GM12865 (cell line): ENCODE data around the gene RAB11FIP3.

Experiments
- DNase-seq: peaks from one replicate; pipeline ENCODE4 v3.0.0; 2010; ENCODE audit warnings: low read depth
- H3K4me3 ChIP-seq: 2 replicates; pipeline ENCODE4 v1.5.1; 2011; ENCODE audit warnings: mild to moderate bottlenecking, low read depth, low read length, control low read depth
- CTCF ChIP-seq: IDR thresholded peaks from 2 replicates; pipeline ENCODE4 v1.5.1; 2011; ENCODE audit warnings: low read length, control low read depth, low read depth, inconsistent platforms; ENCODE audit not compliant: insufficient read depth; ENCODE audit errors: missing control alignments

Gene RAB11FIP3

GRCh38 chr16:379183-379960 lies 46.1 kb upstream of the RAB11FIP3 start:
- no peak for TF ChIP-seq CTCF
- DNase-seq: no peak
- H3K4me3 ChIP-seq: no peak overlapping the region

GRCh38 chr16:379961-380761 lies 45.3 kb upstream of the RAB11FIP3 start:
- no peak for DNase-seq
- no peak for TF ChIP-seq CTCF
- peak overlapping the region; percentile 88; the same call in 1 of the 2 replicates for H3K4me3 ChIP-seq

- H3K4me3 ChIP-seq: peak overlapping the region; percentile 88
- TF ChIP-seq CTCF: no peak
- no peak for DNase-seq
Measured at GRCh38 chr16:380762-381011, 44.8 kb upstream of the RAB11FIP3 start.

- no peak for TF ChIP-seq CTCF
- peak overlapping the region; percentile 88 for H3K4me3 ChIP-seq
- peak; percentile 43 for DNase-seq
Measured at GRCh38 chr16:381012-381788, 44.2 kb upstream of the RAB11FIP3 start.

DNA sequence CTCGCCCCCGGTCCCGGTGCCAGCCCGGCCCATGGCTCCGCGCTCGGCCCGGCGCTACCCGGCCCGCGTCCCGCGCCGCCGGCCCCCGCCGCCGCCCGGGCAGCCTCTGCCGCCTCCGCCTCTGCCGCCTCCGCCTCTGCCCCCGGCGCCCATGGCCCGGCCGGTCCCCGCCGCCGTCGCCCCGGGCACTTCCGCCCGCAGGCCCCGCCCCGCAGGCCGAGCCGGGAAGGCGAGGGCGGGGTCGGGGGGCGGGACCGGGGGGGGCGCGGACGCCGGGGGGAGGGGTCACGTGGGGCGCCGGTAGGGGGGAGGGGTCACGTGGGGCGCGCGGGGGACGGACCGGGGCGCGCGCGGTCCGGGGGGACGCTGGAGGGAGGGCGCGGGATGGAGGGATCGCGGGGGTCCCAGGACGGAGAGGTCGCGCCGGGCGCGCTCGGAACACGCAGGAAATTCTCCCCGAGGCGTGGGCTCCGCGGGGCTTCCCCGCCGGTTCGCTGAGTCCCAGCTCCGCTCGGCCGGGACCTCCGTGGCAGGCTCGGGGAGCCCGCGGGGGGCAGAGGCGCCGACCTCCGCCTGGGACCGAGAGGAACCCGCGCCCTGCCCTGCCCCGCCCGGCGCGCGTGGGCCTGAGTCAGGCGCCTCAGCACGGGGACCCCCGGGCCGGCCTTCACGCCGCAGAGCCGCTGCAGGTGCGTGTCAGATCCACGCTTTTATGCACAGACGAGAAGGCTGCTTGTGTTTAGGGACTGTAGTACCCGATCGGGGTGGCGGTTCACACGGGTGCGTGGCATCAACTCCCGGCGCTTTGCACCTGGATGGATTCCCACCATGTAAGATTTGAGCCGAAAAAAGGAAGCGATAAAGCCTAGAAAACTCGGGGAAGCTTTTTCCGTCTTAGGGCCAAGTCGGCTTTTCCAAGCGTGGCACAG lies 43.4 kb upstream of the RAB11FIP3 start, which contains the start of gene PGAP6:
PGAP6 (minus strand) TSS at position 190 of the 929 bp plus-strand sequence; CDS start at position 33, 157 bp downstream.
- TF ChIP-seq CTCF: no peak

DNA sequence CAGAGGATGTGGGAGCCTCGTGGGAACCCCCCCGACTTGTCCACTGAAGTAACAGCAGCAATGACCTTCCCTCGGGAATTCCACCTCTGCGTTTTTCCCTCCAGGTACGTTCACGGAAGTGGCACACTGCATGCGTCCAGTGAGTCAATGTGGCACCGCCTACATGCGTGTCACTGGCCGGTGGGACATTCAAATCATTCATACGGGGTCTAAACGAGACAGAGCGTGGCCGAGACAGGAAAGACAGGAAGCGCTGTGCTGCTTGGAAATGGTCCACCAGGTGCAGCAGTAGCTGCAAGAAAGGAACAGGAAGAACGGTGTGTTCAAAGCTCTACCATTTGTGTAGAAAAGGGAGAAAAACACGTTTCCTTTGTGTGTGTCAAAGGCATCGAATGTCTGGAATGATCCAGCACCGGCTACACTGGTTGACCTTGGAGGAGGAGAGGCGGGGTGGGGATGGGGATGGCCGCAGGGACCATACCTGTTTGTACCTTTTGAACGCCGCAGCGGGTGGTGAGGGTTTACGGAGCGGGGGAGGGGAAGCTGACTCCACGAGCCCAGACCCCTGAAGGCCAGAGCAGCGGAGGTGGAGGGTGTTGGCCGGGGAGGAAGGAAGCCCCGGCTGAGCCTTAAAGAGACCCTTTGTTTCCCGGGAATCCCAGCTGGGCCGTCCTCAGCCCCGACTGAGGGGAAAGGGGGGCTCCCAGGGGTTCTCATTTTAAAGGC lies 42.0 kb upstream of the RAB11FIP3 start:
- H3K4me3 ChIP-seq: peak overlapping the region; percentile 93
- no peak for TF ChIP-seq CTCF
- DNase-seq: peak; percentile 85

More for the DNA sequence above, 43.4 kb upstream of the RAB11FIP3 start, which contains the start of gene PGAP6:
- peak within 1 kb of the TSS; percentile 93 for H3K4me3 ChIP-seq
- peak; percentile 84 for DNase-seq
